ENCODE results near the gene NEAT1.
"Not testable (repeated sequence)": the region's sequence is repeated elsewhere in the genome, so short reads cannot be mapped to it uniquely, and the experiment has no call there.

The NEAT1 gene

GRCh38 chr11:65435411-65435931, 12.9 kb downstream of the NEAT1 start:
- DNase-seq: no peak

- no peak for DNase-seq
These were observed 13.4 kb downstream of the NEAT1 start for GRCh38 chr11:65435981-65436411.

- DNase-seq: no peak
These were observed 13.9 kb downstream of the NEAT1 start for GRCh38 chr11:65436412-65437032.

GRCh38 chr11:65437436-65438227, 15.0 kb downstream of the NEAT1 start:
- no peak for DNase-seq

GRCh38 chr11:65438257-65439151, 15.9 kb downstream of the NEAT1 start:
- no peak for DNase-seq

GRCh38 chr11:65439331-65440181, 17.0 kb downstream of the NEAT1 start:
- DNase-seq: no peak

GRCh38 chr11:65440831-65441499, 18.4 kb downstream of the NEAT1 start:
- DNase-seq: peak in 1 of 2 donors; percentile 26

- no peak for DNase-seq
These were observed 20.3 kb downstream of the NEAT1 start for GRCh38 chr11:65442842-65443331.

- DNase-seq: no peak
These were observed 21.9 kb downstream of the NEAT1 start for GRCh38 chr11:65444314-65445051.

- no peak for DNase-seq
These were observed 22.6 kb downstream of the NEAT1 start for GRCh38 chr11:65445101-65445603.

GRCh38 chr11:65445604-65446445, 23.2 kb downstream of the NEAT1 start:
- no peak for DNase-seq

- no peak for DNase-seq
These were observed 24.1 kb downstream of the NEAT1 start for GRCh38 chr11:65446446-65447277.

GRCh38 chr11:65448074-65448417, 25.4 kb downstream of the NEAT1 start:
- no peak for DNase-seq

GRCh38 chr11:65448418-65449105, 26.0 kb downstream of the NEAT1 start:
- no peak for DNase-seq

GRCh38 chr11:65451301-65451700, 28.7 kb downstream of the NEAT1 start:
- not testable (repeated sequence) for DNase-seq

- not testable (repeated sequence) for DNase-seq
These were observed 29.7 kb downstream of the NEAT1 start for GRCh38 chr11:65452259-65452658.

GRCh38 chr11:65452806-65453490, 30.4 kb downstream of the NEAT1 start:
- no peak for DNase-seq

Measured in CD4-positive, alpha-beta T cell treated with Interleukin-4 for 1 hour (primary cell).